ENCODE results near the gene UBE2D2. TPM values are rescaled to one million over a fixed set of nuclear protein-coding genes. Genes with fewer than 3 reads are reported as not detected.
A peak's percentile ranks its signal among the peaks of the same experiment; 100 is the strongest.

The UBE2D2 gene
- total and polyA plus RNA-seq, 2 of the 13 experiments (the other 11 are each of a cell fraction or from before 2014, with no cell fraction given), result 79.1 to 109 TPM

DNA sequence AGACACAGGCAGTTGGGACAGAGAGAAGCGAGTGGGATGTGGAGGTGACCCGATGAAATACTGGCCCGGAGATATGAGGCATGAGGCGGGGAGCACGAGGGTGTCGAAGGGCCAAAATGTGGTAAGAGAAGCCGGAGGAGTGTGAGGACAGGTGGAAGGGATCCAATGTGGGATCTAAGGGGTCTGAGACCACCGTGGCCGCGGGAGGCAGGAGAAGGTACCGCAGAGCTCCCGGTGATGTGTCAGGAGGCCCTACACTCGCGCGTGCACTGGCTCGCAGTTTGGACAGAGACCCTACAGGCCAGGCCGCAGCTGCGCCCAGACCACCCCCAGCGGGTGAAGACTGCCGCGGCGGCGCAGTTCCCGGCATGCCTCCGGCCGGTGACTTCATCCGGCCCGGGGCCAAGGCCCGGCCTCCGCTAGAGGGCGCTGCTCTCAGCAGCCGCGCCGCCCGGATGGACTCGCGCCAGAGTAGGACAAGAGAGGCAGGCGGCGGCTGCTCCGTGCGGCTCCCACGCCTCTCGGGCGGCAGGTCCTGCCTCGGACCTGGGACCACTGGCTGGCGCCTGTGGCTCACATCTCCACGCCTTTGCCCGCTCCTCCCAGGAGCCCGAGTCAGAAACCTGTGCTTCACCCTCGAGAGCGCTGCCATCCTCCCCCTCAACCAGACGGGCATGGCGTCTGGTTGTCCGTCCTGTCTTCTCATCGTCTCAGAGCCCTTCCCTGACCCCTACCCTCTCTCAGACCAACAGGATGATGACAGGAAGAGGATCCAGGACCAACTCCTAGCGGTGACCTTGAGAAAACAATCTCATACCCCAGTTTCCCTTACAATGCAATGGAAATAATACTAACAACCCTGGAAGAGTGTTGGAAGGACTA, 43.2 kb upstream of the UBE2D2 start (continued):
- peak; percentile 63 for TF ChIP-seq AHDC1 (CRISPR knock-in tag; IDR thresholded peaks at IDR 0.05; ENCODE audit: borderline replicate concordance)
- TF ChIP-seq ZNF607 (CRISPR knock-in tag; IDR thresholded peaks at IDR 0.05; ENCODE audit: borderline replicate concordance), result peak; percentile 91; the same call in 1 of the 2 replicates
- peak; percentile 55 for TF ChIP-seq HNRNPK (IDR thresholded peaks at IDR 0.05; ENCODE audit: low read depth, low read length, poor library complexity, severe bottlenecking)
- TF ChIP-seq GATAD1 (CRISPR knock-in tag; IDR thresholded peaks at IDR 0.05), result peak; percentile 70
- TF ChIP-seq, protein P1, sequence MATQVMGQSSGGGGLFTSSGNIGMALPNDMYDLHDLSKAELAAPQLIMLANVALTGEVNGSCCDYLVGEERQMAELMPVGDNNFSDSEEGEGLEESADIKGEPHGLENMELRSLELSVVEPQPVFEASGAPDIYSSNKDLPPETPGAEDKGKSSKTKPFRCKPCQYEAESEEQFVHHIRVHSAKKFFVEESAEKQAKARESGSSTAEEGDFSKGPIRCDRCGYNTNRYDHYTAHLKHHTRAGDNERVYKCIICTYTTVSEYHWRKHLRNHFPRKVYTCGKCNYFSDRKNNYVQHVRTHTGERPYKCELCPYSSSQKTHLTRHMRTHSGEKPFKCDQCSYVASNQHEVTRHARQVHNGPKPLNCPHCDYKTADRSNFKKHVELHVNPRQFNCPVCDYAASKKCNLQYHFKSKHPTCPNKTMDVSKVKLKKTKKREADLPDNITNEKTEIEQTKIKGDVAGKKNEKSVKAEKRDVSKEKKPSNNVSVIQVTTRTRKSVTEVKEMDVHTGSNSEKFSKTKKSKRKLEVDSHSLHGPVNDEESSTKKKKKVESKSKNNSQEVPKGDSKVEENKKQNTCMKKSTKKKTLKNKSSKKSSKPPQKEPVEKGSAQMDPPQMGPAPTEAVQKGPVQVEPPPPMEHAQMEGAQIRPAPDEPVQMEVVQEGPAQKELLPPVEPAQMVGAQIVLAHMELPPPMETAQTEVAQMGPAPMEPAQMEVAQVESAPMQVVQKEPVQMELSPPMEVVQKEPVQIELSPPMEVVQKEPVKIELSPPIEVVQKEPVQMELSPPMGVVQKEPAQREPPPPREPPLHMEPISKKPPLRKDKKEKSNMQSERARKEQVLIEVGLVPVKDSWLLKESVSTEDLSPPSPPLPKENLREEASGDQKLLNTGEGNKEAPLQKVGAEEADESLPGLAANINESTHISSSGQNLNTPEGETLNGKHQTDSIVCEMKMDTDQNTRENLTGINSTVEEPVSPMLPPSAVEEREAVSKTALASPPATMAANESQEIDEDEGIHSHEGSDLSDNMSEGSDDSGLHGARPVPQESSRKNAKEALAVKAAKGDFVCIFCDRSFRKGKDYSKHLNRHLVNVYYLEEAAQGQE (IDR thresholded peaks at IDR 0.05; ENCODE audit: borderline replicate concordance in 1 of 2, low read depth in 1 of 2, low read length in 2 of 2), result peak in 1 of 2 experiments; percentile 55; a peak in 1 of 4 replicates
- peak; percentile 64 for TF ChIP-seq HIC2 (CRISPR knock-in tag; IDR thresholded peaks at IDR 0.05; ENCODE audit: low read depth)
- no peak; the same call in 1 of the 2 replicates for TF ChIP-seq NFIC (IDR thresholded peaks at IDR 0.05; ENCODE audit: low read length)
- TF ChIP-seq THYN1 (CRISPR knock-in tag; IDR thresholded peaks at IDR 0.05; ENCODE audit: borderline replicate concordance, low read depth), result no peak
- TF ChIP-seq ZNF781 (CRISPR knock-in tag; IDR thresholded peaks at IDR 0.05; ENCODE audit: borderline replicate concordance, not compliant biosample characterization), result peak; percentile 83
- TF ChIP-seq MBD4 (IDR thresholded peaks at IDR 0.05; ENCODE audit: borderline replicate concordance, low read length), result no peak
- peak; percentile 52 for TF ChIP-seq PTBP1 (IDR thresholded peaks at IDR 0.05; ENCODE audit: low read depth, low read length, poor library complexity, severe bottlenecking)
- 0 out of 2 replicates have a peak, but pooled peaks have one; percentile 38 for TF ChIP-seq ZNF589 (CRISPR knock-in tag; conservative IDR thresholded peaks at IDR 0.05)
- 0 out of 2 replicates have a peak, but pooled peaks have one; percentile 40 for TF ChIP-seq ZNF367 (CRISPR knock-in tag; IDR thresholded peaks at IDR 0.05; ENCODE audit: borderline replicate concordance)
- peak; percentile 69 for TF ChIP-seq ZNF121 (CRISPR knock-in tag; IDR thresholded peaks at IDR 0.05)
- peak; percentile 81; the same call in 1 of the 2 replicates for TF ChIP-seq KLF11 (CRISPR knock-in tag; IDR thresholded peaks at IDR 0.05)
- peak; percentile 32; the same call in 1 of the 2 replicates for TF ChIP-seq HNRNPL (IDR thresholded peaks at IDR 0.05; ENCODE audit: low read depth, low read length)
